ENCODE results near the gene ZDBF2.
"Not testable (repeated sequence)": the region's sequence is repeated elsewhere in the genome, so short reads cannot be mapped to it uniquely, and the experiment has no call there.

ZDBF2 gene

DNA sequence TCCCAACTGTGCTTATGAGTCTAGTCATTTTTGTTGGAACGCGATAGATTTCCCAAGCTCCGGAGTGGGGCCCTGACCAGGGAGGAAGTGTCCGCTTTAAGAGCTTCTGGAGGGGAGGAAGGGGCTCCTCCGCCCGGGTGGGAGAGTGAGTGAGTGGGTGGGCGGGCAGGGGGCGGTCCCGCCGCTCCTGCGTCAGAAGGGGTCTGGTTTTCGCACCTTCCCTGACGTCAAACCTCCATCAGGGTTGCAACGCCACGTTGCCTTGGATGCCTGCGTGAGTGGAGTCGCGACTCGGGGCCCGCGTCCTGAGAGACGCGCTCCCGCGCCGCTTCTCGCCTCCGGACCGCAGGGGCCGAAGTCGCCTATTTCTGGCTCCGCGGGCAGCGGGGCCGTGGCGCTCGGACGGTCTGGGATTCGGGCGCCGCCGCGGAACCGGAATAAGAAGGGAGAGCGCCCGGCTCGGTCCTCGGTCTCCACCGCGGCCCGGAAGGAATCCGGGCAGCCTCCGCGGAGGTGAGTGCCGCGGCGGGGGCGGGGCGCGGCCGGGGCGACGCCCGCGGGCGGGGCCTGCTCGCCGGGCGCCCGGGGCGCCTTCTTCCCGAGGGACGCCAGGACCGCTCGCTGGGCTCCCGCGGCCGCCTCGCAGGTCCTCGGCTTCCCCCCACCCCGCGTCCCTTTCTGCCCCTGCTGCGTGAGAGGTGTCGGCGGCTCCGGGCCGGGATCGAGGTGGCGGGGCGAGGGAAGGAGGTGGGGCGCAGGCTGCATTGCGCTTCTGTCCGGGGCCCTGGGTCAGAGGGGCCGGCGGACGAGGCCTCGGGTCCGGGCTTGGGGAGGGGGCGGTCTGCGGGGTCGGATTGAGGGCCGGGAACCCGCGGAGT is at the start of gene ZDBF2:
Gene ZDBF2, plus strand, starts transcription at position 230 of the 878 bp plus-strand sequence. CDS start 7,187 bp downstream, outside the sequence.
- peak; percentile 49 for DNase-seq

DNA sequence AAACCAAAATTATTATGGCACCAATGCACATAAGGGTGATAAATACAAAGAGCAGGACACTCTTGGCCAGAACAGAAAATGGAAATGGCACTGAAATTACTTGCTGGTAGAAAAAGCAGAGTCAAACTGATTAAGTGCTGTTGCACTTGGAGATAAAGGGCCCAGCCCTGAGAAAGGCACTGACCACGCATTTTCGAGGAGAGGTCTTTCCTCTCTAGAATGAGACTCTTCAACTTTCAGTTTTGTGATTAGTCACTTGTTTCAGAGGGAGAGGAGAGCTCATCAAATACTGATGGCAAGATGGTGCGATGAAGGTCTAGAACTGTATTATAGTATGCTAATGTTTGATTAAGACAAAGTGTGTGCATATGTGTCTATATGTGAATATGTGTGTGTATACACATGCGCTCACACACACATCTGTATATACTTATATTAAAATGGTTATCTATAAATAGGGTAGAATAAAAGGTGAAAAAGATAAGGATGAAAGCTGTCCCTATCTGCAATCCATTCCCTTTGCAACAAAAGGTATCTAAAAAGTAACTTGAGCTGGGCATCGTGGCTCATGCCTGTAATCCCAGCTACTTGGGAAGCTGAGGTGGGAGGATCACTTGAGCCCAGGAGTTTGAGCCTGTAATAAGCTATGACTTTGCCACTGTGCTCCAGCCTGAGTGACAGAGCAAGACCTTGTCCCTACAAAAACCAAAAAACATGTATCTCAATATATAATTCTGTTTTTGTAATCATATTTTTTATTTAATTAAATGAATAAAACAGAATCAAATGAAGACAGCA is 48.8 kb upstream of the ZDBF2 start:
- no peak for DNase-seq

DNA sequence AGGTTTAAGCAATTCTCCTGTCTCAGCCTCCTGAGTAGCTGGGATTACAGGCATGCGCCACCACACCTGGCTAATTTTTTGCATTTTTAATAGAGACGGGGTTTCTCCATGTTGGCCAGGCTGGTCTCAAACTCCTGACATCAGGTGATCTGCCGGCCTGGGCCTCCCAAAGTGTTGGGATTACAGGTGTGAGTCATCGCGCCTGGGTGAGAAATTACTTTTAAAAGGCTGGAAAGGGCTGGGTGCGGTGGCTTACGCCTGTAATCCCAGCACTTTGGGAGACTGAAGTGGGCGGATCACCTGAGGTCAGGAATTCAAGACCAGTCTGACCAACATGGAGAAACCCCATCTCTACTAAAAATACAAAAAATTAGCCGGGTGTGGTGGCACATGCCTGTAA is 45.8 kb upstream of the ZDBF2 start:
- DNase-seq: not testable (repeated sequence)

DNA sequence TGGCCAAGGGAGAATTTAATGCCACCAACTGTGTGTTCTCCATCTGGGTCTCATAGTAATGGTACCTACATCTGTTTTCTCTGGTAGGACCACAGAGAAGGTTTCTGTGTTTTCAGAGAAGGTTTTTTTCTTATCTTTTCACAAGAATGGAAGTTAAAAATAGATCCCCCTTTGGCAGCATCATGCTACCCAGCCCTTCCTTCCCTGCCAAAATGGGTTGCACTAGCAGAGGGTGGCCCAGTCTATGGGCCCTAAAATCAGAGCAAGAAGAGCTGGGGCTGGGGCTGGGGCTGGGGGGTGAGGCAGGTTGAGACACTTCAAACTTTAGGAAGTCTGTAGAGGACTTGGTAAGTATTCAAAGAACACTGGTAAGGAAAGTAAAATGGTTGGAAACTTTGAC is 44.8 kb upstream of the ZDBF2 start:
- no peak for DNase-seq

DNA sequence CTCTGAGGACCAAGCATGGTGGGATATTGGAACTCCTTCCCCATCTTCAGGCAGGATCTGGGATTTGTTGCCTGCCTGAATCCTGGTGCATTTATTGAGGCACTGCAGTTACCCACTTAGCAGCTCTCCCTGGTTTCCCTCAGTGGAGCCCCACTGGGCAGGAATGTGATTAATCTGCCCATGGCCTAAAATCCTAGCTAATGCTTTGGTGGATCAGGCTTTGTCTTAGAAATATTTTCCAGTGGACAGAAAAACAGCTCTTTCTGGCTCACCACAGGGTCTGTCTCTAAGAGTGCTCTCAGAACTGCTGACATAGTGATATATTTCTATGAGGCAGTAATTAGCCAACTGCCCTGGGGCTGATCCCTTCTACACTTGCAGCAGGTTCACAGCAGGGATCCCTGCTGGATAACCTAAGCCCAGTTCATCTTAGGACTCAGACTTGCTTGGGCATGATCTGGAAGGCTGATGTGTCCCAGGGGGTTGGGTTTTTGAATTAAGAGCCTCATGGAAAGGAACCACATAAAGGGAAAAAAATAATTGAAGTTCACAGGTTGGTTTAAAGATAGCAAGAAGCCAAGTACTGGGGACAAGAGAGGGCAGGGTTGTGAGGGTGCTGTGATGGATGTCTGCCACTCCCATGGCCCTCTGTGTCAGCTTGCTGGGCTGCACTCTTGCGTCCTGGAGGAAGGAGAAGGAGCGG is 44.3 kb upstream of the ZDBF2 start:
- peak; percentile 75 for DNase-seq

DNA sequence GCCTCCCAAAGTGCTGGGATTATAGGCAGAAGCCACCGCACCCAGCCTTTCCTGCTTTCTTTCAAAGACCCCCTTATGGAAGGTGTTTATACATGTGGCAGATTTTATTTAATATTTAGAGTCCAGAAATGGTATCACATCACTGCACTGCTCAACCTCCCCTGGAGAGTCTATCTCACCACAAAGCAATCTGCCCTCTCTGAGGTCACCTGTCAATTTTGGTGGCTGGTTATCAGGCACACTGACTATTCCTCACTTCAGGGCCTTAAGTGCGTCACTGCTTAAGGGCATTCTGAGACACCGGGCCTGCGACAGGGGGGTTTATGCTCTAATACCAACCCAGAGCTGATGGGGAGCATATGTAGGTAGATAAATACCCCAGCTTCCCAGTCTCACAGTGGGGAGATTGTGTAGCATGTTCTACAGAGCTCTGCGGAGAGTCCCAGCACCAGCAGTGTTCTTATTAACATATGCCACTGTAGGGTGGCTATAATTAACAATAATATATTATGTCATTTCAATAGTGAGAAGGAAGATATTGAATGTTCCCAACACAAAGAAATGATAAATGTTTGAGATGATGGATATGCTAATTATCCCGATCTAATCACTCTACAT is 42.7 kb upstream of the ZDBF2 start:
- no peak for DNase-seq

DNA sequence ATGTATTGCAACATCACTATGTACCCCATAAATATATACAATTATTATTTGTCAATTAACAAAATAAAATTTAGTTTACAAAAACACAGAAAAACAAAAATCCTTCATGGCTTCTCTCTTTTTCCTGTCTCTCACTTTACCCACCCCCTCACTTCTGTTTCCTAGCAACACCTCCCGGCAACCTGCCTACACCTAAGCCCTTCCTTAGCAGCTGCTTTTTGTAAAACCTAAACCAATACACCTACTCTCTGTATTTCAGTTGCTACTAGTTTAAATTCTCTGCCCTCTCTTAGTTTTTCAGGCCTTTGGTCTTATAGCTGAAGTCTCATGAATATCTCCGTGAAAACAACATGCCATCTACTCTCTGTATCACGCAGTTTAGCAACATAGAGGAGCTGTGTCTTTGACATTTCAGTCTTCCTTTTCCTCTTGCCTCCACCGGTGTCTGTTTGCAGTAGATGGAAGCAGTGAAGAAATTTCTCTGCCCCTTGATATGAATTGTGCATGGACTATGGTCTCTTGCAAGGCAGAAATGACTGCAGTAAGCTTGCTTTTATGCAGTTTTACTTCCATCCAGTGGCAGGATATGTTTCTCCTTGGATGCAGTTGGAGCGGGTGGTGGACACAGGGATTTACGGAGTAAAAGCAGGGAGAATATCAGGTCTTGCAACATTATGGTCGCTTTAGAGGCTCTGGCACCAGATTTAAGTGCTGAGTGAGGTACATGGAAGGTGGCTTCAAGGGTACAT is 42.0 kb upstream of the ZDBF2 start:
- DNase-seq: peak; percentile 25

DNA sequence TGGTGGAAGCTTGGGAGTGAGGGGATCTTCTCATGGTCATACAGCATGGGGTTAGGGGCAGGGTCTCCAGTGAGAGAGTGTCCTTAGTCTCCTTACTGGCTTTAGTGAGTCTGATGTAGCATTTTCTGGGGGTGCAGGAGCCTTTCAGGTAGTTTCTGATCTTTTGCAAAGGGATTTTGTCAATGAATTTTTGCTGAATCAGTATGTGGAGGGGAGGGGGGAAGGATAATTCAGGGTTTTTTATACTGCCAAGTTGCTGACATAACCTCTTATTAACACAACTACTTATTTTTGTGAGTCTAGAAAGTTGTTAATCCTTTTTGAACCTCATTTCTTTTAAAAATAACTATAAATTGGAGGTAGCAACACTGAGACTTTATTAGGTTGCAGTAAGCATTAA is 35.3 kb upstream of the ZDBF2 start:
- no peak for DNase-seq

DNA sequence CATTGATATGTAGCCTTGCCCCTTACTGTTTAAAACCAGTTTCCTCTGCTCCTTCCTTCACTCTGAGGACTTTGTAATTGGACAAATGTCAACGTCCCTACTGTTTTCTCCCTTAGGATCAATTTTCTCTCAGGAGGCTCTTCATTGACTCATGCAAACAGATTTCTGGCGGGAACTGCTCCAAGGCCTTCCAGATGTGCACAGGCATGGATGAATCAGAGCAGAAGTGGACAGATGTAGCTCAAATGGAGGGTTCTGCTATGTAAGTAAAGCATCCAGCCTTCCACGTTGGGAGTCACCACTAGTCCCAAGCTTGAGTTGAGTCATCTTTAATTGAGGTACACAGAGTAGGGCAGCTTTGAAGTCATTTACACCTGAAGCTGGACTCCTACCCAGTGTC is 34.1 kb upstream of the ZDBF2 start:
- DNase-seq: no peak

DNA sequence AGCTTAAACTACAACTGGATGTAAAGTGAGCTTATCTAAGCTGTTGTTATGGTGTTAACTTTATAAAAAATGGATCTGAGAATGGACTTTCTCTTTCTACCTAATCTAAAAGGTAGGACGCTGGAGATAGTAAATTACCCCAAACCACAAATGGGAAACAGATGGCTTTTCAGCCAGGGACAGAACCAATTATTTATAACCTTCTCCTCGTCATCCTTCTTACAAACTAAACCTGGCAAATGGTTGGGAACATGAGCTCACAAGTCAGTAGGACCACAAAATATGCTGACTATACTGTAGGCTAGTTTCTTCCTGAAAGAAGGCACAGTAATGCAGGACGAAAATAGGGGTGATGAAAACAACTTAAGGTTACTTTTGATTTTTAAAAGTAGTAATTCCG is 32.7 kb upstream of the ZDBF2 start:
- DNase-seq: peak; percentile 18

DNA sequence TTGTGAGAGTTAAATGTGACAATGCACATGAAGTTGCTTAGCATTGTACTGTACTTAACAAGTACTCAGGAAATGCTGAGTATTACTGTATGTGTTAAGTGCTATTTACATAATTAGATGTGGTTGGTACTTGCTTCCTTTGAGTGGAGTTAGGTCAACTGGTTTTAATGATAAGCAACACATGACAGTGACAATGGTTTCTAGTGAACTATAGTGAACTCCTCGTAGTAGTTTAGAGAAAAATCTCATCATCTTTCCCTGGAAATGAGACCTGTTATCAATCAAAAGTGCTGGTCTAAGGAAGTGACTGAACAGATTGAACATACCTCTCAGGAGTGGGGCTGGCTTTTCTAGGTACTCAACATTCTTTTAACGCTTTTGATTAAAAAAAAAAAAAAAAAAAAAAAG is 29.2 kb upstream of the ZDBF2 start:
- DNase-seq: no peak

DNA sequence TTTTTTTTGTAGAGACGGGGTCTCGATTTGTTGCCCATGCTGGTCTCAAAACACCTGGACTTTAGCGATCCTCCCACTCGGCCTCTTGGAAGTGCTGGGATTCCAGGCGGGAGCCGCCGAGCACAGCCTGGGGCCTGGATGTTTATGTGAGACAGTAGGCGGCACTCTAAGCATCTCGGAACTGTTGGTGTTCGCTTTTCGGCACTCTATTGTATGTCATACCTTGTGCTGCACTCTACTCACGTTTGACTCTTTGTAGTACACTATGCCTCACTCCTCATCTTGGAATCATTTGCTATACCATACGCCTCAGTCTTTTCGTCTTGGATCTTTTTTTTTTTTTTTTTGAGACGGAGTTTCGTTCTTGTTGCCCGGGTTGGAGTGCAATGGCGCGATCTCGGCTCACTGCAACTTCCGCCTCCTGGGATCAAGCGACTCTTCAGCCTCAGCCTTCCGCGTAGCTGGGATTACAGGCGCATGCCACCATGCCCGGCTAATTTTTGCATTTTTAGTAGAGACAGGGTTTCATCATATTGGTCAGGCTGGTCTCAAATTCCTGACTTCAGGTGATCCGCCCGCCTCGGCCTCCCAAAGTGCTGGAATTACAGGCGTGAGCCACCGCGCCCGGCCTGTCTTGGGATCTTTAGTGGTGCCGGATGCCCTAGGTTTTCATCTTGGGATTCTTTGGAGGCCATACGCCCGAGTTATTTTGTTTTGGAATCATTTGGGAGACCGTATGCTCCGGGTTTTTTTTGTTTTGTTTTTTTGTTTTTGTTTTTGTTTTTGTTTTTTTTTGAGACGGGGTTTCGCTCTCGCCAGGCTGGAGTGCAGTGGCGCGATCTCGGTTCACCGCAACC is 24.2 kb upstream of the ZDBF2 start:
- DNase-seq: no peak

DNA sequence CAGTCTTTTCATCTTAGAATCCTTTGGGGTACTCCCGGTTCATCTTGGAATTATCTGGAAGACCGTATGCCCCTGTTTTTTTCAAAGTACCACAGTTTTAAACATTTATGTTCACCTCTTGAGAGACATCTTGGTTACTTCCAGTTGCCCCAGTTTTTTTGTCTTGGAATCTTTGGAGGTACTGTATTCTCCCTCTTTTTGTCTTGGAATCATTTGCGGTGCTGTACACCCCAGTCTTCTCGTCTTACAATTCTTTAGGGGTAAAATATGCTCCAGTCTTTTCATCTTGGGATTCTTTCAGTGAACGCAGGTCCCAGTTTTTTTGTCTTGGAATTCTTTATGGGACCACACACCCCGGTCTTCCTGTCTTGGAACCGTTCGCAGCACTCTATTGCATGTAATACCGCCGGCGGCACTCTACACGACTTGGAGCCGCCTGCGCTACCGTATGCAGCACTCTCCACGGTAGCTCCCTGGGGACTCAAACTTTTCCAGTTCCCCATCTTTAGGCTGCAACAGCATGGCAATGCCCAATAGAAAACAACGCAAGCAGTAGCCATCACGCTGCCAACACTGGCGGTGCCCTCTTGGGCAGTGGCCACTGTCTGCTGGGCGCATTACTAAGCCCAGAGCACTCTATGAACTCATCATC is 21.2 kb upstream of the ZDBF2 start:
- no peak for DNase-seq

DNA sequence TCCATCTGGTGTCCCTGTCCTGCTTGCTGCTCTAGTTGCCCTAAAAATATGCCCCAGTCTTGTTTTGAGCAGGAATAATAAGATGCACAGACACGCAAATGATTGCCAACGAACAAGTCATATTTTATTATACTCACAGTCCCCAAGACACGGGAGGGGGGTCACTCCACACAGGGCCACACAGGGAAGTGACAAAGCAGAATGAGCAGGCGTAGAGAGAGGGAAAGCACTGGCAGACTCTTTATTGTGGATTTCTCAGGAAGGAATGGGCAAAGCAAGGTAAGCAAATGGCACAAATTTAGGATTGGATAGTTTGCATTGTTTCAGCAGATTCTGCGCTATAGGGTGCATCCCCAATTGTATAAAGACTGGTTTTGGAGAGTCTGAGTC is 20.7 kb upstream of the ZDBF2 start:
- no peak for DNase-seq

DNA sequence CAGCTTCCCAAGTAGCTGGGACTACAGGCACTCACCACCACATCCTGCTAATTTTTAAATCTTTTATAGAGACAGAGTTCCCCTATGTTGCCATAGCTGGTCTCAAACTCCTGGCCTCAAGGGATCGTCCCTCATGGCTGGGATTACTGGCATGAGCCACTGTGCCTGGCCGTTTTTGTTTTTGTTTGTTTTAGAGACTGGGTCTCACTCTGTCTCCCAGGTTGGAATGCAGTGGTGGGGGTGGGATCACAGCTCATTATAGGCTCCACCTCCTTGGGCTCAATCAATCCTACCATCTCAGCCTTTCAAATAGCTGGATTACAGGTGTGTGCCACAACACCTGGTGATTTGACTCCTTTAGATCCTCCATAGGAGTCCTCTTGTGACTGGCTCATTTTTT is 19.5 kb upstream of the ZDBF2 start:
- no peak for DNase-seq

DNA sequence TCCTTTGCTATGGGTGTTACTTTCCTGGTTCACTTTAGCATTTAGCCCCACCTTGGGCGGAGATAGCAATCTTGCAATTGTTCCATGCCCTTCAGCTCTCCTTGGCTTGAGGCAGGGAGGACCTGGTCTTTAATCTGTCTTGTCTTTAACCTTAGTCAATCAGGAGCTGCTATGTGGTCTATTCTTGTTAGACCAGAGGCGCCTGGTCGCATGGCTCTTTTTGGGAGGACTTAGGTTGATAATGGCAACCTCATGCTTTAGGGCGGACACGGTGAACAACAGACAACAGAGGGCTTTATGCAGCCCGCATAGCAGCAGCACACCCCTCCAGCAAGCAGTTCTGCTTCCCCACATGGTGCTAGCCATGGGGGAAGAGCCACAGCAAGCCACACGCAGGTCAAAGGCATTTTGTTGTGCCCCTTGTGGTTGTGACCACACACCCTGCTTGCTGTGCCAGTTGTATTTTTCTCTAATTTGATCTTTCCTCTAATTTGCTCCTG is 17.7 kb upstream of the ZDBF2 start:
- DNase-seq: no peak

DNA sequence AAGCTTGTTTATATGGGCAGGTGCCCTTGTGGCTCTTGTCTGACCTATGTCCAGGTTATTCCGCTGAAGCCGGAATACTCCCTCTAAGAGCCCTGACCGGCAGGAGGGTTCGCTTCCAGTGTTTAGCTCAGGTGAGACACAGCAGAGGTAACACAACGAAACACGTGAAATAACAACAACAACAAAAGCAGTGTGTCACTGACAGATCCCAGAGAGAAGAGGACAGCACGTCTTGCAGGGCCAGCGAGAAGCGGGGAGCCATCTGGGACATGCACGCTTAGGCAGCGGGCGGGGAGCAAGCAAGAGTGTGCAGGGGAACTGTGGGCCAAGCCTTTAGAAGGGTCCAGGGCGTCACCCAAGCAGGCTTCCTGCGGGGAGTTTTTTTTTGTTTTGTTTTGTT is 17.1 kb upstream of the ZDBF2 start:
- DNase-seq: no peak

DNA sequence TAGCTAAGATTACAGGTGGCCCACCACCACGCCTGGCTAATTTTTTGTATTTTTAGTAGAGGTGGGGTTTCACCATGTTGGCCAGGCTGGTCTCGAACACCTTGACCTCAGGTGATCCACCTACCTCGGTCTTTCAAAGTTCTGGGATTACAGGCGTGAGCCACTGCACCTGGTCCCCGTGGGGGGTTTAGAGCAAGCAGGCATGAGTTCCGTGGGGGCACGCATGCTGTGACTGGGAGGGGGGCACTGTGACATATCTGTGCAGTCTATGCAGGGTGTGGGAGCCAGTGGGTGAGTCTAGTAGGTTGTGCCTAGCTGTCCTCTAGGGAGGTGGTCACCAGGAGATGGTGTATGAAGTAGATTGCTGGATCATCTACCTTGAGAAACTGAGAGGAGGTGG is 16.6 kb upstream of the ZDBF2 start:
- DNase-seq: no peak

DNA sequence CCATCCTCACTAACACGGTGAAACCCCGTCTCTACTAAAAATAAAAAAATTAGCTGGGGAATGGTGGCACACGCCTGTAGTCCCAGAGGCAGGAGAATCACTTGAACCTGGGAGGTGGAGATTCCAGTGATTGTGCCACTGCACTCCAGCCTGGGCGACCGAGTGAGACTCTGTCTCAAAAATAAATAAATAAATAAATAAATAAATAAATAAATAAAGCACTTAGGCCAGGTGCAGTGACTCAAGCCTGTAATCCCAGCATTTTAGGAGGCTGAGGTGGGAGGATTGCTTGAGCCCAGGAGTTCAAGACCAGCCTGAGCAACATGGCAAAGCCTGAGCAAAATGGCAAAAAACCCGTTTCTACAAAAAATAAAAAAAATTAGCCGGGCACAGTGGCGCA is 15.8 kb upstream of the ZDBF2 start:
- DNase-seq: not testable (repeated sequence)

DNA sequence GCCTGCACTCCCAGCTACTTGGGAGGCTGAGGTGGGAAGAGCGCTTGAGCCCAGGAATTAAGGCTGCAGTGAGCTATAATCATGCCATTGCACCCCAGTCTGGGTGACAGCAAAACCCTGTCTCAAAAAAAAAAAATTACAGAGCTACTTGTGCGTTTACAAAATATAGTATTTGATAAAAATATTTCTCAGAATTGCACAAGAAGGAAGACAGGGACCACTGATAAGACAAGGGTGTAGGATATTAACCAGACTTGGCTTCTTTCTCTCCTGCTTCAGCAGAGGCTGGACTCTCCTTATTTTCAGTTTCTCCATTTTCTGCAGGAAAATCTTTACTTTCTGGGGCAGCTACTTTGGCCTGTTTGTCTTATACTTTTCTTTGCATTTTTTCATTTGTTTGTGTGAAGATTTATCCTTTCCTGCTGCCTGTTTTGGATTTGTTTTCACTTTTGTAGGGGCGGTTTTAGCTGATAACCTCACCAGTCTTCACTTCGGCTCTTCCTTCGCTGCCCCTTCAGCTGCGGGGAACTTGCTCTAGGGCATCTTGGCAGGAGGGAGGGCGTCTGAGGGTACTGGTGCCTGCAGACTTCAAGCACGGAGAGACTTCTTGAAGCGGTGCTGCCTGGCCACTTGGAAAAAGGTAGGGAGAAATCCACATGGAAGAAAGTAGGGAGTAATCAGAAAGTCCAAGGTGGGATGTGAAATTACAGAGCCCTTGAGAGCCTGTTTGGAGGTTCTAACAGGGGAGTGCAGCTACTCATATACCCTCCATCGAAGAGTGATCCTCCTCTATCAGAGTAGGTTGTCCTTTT is 14.9 kb upstream of the ZDBF2 start:
- DNase-seq: no peak

Measured in NCI-H2171 (cell line).